Smooth muscle cell (in vitro differentiated cells): ENCODE results near the gene KRTAP12-4. TPM values are rescaled to one million over a fixed set of nuclear protein-coding genes. Genes with fewer than 3 reads are reported as not detected.

Source experiments
- DNase-seq: peaks from one replicate; lab custom pipeline; 2025; ENCODE audit not compliant: unreplicated experiment; lab: John Stamatoyannopoulos, UW
- H2AFZ ChIP-seq: fragments of 200-600 bp; sonication (generic); 2 replicates; pipeline ENCODE4 v1.6.0; 2016; ENCODE audit warnings: antibody characterized with exemption, low read depth, mild to moderate bottlenecking
- H3F3A ChIP-seq: fragments of 200-600 bp; sonication (generic); 2 replicates; pipeline ENCODE4 v1.6.0; 2017; ENCODE audit warnings: antibody characterized with exemption, low read depth
- H3K27ac ChIP-seq: fragments of 200-600 bp; sonication (generic); 2 replicates; pipeline ENCODE4 v1.5.1; 2016; ENCODE audit warnings: low read depth, mild to moderate bottlenecking
- H3K27me3 ChIP-seq: fragments of 200-600 bp; sonication (generic); 2 replicates; pipeline ENCODE4 v1.6.1; 2016; ENCODE audit warnings: low read depth, mild to moderate bottlenecking
- H3K36me3 ChIP-seq: fragments of 200-600 bp; sonication (generic); 2 replicates; pipeline ENCODE4 v1.5.1; 2016; ENCODE audit warnings: low read depth
- H3K4me1 ChIP-seq: fragments of 200-600 bp; sonication (generic); 2 replicates; pipeline ENCODE4 v1.5.1; 2016; ENCODE audit warnings: low read depth
- H3K4me2 ChIP-seq: fragments of 200-600 bp; sonication (generic); 2 replicates; pipeline ENCODE4 v1.6.0; 2016; ENCODE audit warnings: mild to moderate bottlenecking
- H3K4me3 ChIP-seq: fragments of 200-600 bp; sonication (generic); 2 replicates; pipeline ENCODE4 v1.5.1; 2016; ENCODE audit warnings: mild to moderate bottlenecking
- H3K79me2 ChIP-seq: fragments of 200-600 bp; sonication (generic); 2 replicates; pipeline ENCODE4 v1.6.0; 2016; ENCODE audit warnings: low read depth, mild to moderate bottlenecking
- H3K9ac ChIP-seq: fragments of 200-600 bp; sonication (generic); 2 replicates; pipeline ENCODE4 v1.6.0; 2016; ENCODE audit warnings: low read depth
- H3K9me3 ChIP-seq: fragments of 200-600 bp; sonication (generic); replicated peaks from 2 replicates; pipeline ENCODE4 v1.5.1; 2016; ENCODE audit warnings: low read depth
- H4K20me1 ChIP-seq: fragments of 200-600 bp; sonication (generic); 2 replicates; pipeline ENCODE4 v1.6.0; 2016; ENCODE audit warnings: low read depth
- WGBS: methylation state at CpG from one replicate; pipeline ENCODE4 v1.1.7; 2016; ENCODE audit warnings: low lambda C conversion rate; 5-methylcytosine and 5-hydroxymethylcytosine counted together
- polyA plus RNA-seq: library from polyadenylated mRNA; unstranded; fragments of >200 nt; fragmentation: Nextera tagmentation; extraction: Ambion mirVana; gene quantifications from 2 replicates; pipeline ENCODE4 v1.2.1, GENCODE V29; 2016
- small RNA-seq: library from RNA; depleted of rRNA; stranded (forward); fragments of <200 nt; gene quantifications from one replicate; pipeline ENCODE3, GENCODE V24; 2014
- total RNA-seq: library from RNA; depleted of rRNA; stranded (reverse); fragments of >200 nt; gene quantifications from 2 replicates; pipeline ENCODE4 v1.2.3, GENCODE V29; 2014
- TF ChIP-seq, protein P1 (sequence below): fragments of 200-600 bp; sonication (generic); IDR thresholded peaks from 2 replicates; pipeline ENCODE4 v1.5.1; 2017; ENCODE audit warnings: borderline replicate concordance, mild to moderate bottlenecking, antibody characterized with exemption; ENCODE audit not compliant: insufficient read depth, poor library complexity, severe bottlenecking

The KRTAP12-4 gene
- total and polyA plus RNA-seq, 2 experiments from 2014 or later, result not detected

DNA sequence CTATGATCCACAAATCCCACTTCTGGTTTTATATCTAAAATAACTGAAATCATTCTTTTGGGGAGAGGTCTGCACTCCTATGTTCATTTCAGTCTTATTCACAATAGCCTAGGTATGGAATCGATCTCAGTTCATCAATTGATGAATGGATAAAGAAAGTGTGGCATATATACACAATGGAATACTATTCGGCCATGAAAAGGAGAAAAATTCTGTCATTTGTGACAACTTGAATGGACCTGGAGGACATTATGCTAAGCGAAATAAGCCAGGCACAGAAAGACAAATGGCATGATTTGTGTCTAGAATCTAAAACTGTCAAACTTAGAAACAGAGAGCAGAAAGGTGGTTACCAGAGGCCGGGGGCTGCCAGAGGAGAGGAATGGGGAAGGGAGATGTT lies 48.0 kb downstream of the KRTAP12-4 start:
- H4K20me1 ChIP-seq, result no peaks in the 10 kb centered on the region
- no peak for DNase-seq
- no peaks in the 10 kb centered on the region for H3F3A ChIP-seq
- H3K9me3 ChIP-seq, result peaks cover 6% of the 10 kb centered on the region
- no peaks in the 10 kb centered on the region for H3K27me3 ChIP-seq
- H3K79me2 ChIP-seq, result no peaks in the 10 kb centered on the region
- H3K9ac ChIP-seq, result no peak overlapping the region
- H3K36me3 ChIP-seq, result no peaks in the 10 kb centered on the region
- H3K4me1 ChIP-seq, result no peaks in the 10 kb centered on the region
- H2AFZ ChIP-seq, result no peak overlapping the region
- TF ChIP-seq, protein P1, sequence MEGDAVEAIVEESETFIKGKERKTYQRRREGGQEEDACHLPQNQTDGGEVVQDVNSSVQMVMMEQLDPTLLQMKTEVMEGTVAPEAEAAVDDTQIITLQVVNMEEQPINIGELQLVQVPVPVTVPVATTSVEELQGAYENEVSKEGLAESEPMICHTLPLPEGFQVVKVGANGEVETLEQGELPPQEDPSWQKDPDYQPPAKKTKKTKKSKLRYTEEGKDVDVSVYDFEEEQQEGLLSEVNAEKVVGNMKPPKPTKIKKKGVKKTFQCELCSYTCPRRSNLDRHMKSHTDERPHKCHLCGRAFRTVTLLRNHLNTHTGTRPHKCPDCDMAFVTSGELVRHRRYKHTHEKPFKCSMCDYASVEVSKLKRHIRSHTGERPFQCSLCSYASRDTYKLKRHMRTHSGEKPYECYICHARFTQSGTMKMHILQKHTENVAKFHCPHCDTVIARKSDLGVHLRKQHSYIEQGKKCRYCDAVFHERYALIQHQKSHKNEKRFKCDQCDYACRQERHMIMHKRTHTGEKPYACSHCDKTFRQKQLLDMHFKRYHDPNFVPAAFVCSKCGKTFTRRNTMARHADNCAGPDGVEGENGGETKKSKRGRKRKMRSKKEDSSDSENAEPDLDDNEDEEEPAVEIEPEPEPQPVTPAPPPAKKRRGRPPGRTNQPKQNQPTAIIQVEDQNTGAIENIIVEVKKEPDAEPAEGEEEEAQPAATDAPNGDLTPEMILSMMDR, result no peak
- H3K4me2 ChIP-seq, result no peak overlapping the region
- no peak overlapping the region for H3K27ac ChIP-seq
- 79% methylated on average over 4 of the region's 4 CpGs for WGBS
- H3K4me3 ChIP-seq, result no peak overlapping the region

Small RNAs within 50 kb of the gene (small RNA-seq; reads per million reads assigned to genes)
- not detected for gene KRTAP12-6P

Other genes with a start within 250 kb of the KRTAP12-4 start
- 3.3 and 4.9 TPM in 2 replicates for gene LRRC3, start 199.1 kb downstream of the KRTAP12-4 start, total RNA-seq
- 5.3 and 5.8 TPM in 2 replicates for gene LRRC3, start 199.1 kb downstream of the KRTAP12-4 start, polyA plus RNA-seq
- gene KRTAP10-1, start 114.5 kb downstream of the KRTAP12-4 start, total RNA-seq, result not detected in 2 replicates
- gene KRTAP10-1, start 114.5 kb downstream of the KRTAP12-4 start, polyA plus RNA-seq, result 0.67 TPM in 1 of 2 replicates, not detected in the other
- not detected in 2 replicates for gene KRTAP10-2, start 103.2 kb downstream of the KRTAP12-4 start, total RNA-seq
- not detected in 2 replicates for gene KRTAP10-2, start 103.2 kb downstream of the KRTAP12-4 start, polyA plus RNA-seq
- gene KRTAP10-3, start 95.9 kb downstream of the KRTAP12-4 start, total RNA-seq, result not detected in 2 replicates
- gene KRTAP10-3, start 95.9 kb downstream of the KRTAP12-4 start, polyA plus RNA-seq, result not detected in 2 replicates
- not detected in 2 replicates for gene KRTAP10-4, start 80.9 kb downstream of the KRTAP12-4 start, total RNA-seq
- gene KRTAP10-4, start 80.9 kb downstream of the KRTAP12-4 start, polyA plus RNA-seq, result not detected in 2 replicates
- not detected in 2 replicates for gene KRTAP10-5, start 74.1 kb downstream of the KRTAP12-4 start, total RNA-seq
- not detected in 2 replicates for gene KRTAP10-5, start 74.1 kb downstream of the KRTAP12-4 start, polyA plus RNA-seq
- not detected in 2 replicates for gene KRTAP10-6, start 62.2 kb downstream of the KRTAP12-4 start, total RNA-seq
- gene KRTAP10-6, start 62.2 kb downstream of the KRTAP12-4 start, polyA plus RNA-seq, result 0.38 TPM in 1 of 2 replicates, not detected in the other
- not detected in 2 replicates for gene KRTAP10-7, start 54.1 kb downstream of the KRTAP12-4 start, total RNA-seq
- gene KRTAP10-7, start 54.1 kb downstream of the KRTAP12-4 start, polyA plus RNA-seq, result not detected in 2 replicates
- not detected in 2 replicates for gene KRTAP10-8, start 42.6 kb downstream of the KRTAP12-4 start, total RNA-seq
- gene KRTAP10-8, start 42.6 kb downstream of the KRTAP12-4 start, polyA plus RNA-seq, result not detected in 2 replicates
- not detected in 2 replicates for gene KRTAP10-9, start 27.6 kb downstream of the KRTAP12-4 start, total RNA-seq
- gene KRTAP10-9, start 27.6 kb downstream of the KRTAP12-4 start, polyA plus RNA-seq, result not detected in 2 replicates
- not detected in 2 replicates for gene KRTAP10-10, start 17.3 kb downstream of the KRTAP12-4 start, total RNA-seq
- not detected in 2 replicates for gene KRTAP10-10, start 17.3 kb downstream of the KRTAP12-4 start, polyA plus RNA-seq
- not detected in 2 replicates for gene KRTAP10-11, start 8.2 kb downstream of the KRTAP12-4 start, total RNA-seq
- not detected in 2 replicates for gene KRTAP10-11, start 8.2 kb downstream of the KRTAP12-4 start, polyA plus RNA-seq
- gene KRTAP12-3, start 3.3 kb upstream of the KRTAP12-4 start, total RNA-seq, result not detected in 2 replicates
- not detected in 2 replicates for gene KRTAP12-3, start 3.3 kb upstream of the KRTAP12-4 start, polyA plus RNA-seq
- gene KRTAP12-2, start 12.3 kb upstream of the KRTAP12-4 start, total RNA-seq, result not detected in 2 replicates
- not detected in 2 replicates for gene KRTAP12-2, start 12.3 kb upstream of the KRTAP12-4 start, polyA plus RNA-seq
- gene KRTAP12-1, start 27.5 kb upstream of the KRTAP12-4 start, total RNA-seq, result not detected in 2 replicates
- not detected in 2 replicates for gene KRTAP12-1, start 27.5 kb upstream of the KRTAP12-4 start, polyA plus RNA-seq
- gene KRTAP10-12, start 42.5 kb upstream of the KRTAP12-4 start, total RNA-seq, result not detected in 2 replicates
- gene KRTAP10-12, start 42.5 kb upstream of the KRTAP12-4 start, polyA plus RNA-seq, result not detected in 2 replicates
- not detected in 2 replicates for gene TSPEAR, start 56.9 kb upstream of the KRTAP12-4 start, total RNA-seq
- 0.71 and 1.7 TPM in 2 replicates for gene TSPEAR, start 56.9 kb upstream of the KRTAP12-4 start, polyA plus RNA-seq
- gene UBE2G2, start 147.2 kb upstream of the KRTAP12-4 start, total RNA-seq, result 34.1 and 35.6 TPM in 2 replicates
- gene UBE2G2, start 147.2 kb upstream of the KRTAP12-4 start, polyA plus RNA-seq, result 33.1 and 38.0 TPM in 2 replicates
- 82.8 and 87.9 TPM in 2 replicates for gene SUMO3, start 163.4 kb upstream of the KRTAP12-4 start, total RNA-seq
- gene SUMO3, start 163.4 kb upstream of the KRTAP12-4 start, polyA plus RNA-seq, result 116 and 124 TPM in 2 replicates
- 331 and 369 TPM in 2 replicates for gene PTTG1IP, start 219.0 kb upstream of the KRTAP12-4 start, total RNA-seq
- gene PTTG1IP, start 219.0 kb upstream of the KRTAP12-4 start, polyA plus RNA-seq, result 314 and 340 TPM in 2 replicates